Pons (tissue), 1 donor: ENCODE measurements around the gene PPP1R14C.

Source experiments
- DNase-seq: peaks from one replicate; pipeline ENCODE4 v3.0.0-alpha.2; 2016; ENCODE audit warnings: low spot score

PPP1R14C gene

GRCh38 chr6:150296890-150297289, 154.0 kb downstream of the PPP1R14C start:
- no peak for DNase-seq

GRCh38 chr6:150297327-150298029, 154.6 kb downstream of the PPP1R14C start:
- DNase-seq: no peak

GRCh38 chr6:150298030-150298380, 155.2 kb downstream of the PPP1R14C start:
- DNase-seq: no peak

GRCh38 chr6:150298676-150299075, 155.8 kb downstream of the PPP1R14C start:
- no peak for DNase-seq
